Islet of Langerhans (tissue), 1 donor: Measurements from ENCODE around the gene HAS3.
"Not testable (repeated sequence)": the region's sequence is repeated elsewhere in the genome, so short reads cannot be mapped to it uniquely, and the experiment has no call there.

Source experiments
- FAIRE-seq: peaks from one replicate; lab custom pipeline; 2011; peaks lifted over from hg19 to GRCh38; lab: Jason Lieb, UNC

The HAS3 gene

DNA sequence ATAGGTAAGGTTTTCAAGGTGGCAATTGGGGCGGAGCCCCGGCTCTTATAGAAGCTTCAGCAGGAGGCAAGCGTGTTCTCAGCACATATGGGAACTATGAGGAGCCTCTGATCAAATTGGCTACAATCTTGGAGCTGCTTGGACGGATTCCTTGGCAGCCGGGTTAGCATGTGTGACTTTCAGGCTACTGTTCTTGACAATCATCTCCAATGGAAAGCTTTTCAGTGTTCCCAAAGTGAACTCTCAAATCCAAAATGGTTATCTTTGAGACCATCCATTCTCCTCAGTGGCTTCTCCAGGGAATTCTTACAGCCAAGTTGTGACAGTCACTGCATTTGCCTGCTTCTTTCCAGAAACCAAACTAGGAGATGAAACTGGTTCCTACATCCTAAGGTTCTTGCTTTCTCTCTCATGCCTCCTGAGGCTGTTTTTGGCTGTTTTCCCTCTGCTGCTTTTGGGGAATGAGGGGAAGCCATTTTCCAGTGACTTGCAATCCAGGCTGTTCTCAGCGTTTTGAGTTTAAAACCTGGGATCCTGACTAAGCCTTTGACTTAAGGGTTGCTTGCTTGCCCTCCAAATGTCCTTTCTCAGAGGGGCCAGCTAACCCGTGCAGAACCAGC lies 10.9 kb downstream of the HAS3 start:
- no peak for FAIRE-seq

DNA sequence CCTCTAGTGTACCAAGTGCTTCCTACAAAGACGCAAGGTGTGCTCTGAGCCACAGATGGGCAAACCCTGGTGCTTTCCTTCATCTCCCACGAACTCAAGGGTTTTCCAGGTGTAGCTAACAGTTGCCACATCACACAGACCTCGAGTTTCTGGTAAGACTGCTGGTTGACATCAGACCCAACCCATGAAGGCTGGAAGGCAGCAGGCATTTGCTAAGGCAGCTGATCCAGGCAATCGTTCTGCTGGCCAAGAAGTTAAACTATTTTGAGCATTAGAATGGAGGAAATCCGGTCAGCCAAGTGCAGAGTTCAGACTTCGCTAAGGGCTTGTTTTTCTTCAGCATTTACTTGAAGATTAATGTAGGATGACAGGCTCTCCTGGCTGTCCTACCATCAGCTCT lies 11.5 kb downstream of the HAS3 start:
- FAIRE-seq: no peak

DNA sequence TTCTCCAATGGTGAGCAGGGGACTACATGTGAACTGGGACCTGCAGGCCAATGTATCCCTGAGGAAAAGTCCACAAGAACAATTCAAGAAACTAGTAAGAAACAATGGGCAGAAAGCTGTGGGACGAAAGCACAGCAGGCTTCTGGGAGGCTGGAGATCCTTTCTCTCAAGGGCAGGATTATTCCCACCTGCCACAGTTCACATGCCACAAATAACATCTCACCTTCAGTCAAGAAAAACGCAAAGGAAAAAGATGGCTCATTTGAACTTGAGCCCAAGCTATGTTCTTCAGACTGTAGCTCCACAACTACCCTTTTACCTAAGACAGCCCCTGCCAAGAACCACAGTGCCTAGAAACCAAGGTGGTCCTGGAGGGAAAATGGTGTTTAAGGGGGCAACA lies 13.0 kb downstream of the HAS3 start:
- no peak for FAIRE-seq

DNA sequence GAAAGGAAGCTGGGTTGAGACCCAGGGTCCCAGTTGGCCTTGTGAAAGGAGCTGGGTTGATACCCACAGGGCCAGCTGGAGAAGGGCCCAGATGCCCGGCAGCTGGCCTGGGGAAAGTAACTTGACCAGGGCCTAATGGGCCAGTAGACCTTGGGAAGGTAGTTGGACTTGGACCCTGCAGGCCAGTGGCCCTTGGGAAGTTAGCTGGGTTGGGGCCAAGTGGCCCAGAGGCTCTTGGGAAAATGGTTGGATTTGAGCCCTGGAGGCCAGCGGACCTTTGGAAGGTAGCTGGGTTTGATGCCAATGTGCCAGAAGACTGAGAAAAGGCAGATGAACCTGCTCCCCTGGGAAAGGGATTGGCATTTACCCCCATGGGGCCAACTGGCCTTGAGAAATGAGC lies 13.5 kb downstream of the HAS3 start:
- FAIRE-seq: no peak

DNA sequence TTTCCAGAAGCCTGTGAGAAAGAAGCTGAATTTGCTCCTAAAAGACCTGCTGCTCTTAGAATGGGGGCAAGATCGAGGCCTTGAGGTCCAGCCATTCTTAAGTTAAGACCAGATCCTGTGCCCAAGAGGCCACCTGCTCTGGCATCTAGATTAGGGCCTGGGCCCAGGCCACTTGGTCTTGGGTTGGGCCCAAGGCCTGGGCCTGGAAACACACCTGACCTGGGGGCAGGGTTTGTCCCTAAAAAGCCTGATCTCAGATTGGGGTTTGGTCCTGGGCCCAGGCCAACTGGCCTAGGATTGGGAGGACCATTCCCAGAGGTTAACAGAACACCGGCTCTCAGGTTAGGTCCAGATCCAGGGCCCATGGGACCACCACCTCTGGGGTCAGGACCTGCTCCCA lies 14.1 kb downstream of the HAS3 start:
- FAIRE-seq: no peak

DNA sequence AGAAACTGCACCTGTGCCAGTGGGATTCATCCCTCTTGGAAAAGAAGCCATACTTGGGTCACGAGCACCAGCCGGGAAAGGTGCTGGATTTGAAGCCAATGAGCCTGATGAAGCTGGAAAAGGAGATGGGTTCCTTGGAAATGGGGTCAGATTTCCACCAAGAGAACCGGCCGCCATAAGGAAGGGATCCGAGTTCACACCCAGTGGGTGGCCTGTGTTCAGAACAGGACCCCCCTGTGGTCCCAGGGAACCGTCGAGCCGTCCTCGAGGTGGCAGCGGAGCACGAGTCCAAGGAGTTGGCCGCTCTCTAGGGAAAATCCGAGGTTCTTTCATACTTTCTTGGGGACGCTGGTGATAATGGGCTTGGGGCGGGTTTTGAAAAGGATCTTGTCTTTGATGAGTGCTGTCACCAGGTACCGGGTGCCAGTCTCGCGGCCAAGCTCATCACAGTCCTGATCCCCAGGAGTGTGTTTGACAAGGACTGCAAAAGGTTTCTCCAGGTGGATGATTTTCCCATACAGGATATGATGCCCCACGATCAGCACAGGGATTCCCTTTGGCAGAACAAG lies 14.7 kb downstream of the HAS3 start:
- FAIRE-seq: no peak

DNA sequence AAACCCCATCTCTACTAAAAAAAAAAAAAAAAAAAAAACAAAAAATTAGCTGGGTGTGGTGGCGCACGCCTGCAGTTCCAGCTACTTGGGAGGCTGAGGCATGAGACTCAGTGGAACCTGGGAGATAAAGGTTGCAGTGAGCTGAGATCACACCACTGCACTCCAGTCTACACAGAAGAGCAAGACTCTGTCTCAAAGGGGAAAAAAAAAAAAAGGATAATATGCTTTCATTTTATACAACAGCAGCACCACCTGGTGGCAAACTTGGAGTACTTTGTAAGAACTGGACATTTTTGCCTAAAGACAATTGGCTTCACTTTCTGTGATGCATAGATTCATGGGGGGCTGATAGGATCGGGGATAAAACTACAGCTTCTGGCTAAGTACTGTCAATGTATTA lies 18.5 kb downstream of the HAS3 start:
- FAIRE-seq: peak; percentile 96

DNA sequence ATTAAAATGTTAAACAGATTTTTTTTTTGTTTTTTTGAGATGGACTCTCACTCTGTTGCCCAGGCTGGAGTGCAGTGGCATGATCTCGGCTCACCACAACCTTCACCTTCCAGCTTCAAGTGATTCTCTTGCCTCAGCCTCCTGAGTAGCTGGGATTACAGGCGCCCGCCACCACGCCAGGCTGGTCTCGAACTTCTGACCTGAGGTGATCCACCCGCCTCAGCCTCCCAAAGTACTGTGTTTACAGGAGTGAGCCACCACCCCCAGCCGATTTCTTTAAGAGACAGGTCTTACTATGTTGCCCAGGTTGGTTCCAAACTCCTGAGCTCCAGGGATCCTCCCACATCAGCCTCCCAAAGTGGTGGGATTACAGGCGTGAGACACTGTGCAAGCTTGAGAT lies 19.0 kb downstream of the HAS3 start:
- not testable (repeated sequence) for FAIRE-seq

DNA sequence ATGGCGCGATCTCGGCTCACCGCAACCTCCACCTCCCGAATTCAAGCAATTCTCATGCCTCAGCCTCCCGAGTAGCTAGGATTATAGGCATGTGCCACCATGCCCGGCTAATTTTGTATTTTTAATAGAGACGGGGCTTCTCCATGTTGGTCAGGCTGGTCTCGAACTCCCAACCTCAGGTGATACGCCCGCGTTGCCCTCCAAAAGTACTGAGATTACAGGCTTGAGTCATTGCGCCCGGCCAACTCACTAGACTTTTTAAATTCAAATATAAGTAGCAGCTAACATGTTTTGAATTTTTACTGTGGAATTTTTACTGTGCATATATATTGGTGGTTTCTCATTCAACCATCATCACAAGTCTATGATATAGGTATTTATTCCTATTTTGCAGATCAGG lies 19.5 kb downstream of the HAS3 start:
- FAIRE-seq: not testable (repeated sequence)

DNA sequence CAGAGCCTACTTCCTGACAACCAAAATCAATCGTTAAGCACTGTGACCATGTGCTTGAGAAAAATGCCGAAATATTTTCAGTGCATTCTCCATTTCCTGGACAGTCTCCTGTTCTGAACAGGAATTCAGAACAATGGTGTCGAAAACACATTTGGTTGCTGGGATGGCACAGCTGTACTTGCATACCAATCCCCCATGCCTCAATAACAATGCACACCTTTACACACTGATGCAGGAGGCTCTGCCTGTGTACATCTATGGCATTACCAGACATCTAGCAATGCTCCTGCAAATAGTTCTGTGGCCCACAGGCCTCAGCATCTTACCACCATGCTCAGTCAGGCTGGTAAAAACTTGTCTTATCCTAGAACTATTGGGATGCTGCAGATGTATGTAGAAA lies 20.8 kb downstream of the HAS3 start:
- FAIRE-seq: no peak

DNA sequence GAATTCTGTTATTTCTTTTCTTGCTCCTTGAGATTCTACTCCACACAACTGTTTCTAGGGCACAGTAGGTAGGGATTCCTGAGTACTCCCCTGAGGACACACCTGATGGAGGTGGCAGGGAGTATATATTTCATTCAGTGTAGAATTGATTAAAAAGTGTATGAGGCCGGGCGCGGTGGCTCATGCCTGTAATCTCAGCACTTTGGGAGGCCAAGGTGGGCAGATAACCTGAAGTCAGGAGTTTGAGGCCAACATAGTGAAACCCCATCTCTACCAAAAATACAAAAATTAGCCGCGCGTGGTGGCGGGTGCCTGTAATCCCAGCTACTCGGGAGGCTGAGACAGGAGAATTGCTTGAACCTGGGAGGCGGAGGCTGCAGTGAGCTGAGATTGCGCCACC lies 21.3 kb downstream of the HAS3 start:
- not testable (repeated sequence) for FAIRE-seq

DNA sequence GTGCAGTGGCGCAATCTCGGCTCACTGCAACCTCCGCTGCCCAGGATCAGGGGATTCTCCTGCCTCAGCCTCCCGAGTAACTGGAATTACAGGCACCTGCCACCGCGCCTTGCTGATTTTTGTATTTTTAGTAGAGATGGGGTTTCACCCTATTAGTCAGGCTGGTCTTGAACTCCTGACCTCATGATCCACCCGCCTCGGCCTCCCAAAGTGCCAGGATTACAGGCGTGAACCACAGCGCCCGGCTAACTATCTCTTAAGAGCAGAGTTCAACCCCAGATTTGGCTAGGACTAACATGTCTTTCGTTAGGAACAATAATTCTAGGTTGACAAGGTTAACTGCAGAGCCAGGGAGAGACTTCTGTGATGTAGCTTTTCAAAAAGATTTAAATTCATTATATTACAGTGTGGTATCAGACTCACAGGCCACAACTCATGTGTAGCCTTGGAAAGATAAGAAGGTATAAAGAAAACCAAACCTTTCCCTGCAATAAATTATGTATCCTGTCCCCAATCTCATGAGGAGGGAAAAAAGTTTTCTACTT lies 22.6 kb downstream of the HAS3 start:
- no peak for FAIRE-seq

DNA sequence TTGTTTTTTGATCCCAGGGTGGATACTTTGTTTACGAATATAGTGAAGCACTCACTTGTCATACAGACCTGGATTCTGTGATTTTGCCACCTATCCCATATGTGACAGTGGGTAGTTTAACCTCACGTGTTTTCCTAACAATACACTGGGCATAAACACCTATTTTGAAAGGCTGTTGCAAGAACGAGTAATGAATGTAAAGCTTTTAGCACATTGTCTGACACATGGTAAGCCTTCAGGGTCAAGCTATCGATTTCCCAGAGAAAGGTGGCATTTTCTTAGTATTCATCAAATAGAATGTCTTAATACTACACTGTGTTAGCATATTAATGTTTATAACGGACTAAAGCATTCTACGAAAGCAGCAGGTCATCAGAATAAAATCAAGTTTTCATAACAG lies 25.0 kb downstream of the HAS3 start:
- no peak for FAIRE-seq

DNA sequence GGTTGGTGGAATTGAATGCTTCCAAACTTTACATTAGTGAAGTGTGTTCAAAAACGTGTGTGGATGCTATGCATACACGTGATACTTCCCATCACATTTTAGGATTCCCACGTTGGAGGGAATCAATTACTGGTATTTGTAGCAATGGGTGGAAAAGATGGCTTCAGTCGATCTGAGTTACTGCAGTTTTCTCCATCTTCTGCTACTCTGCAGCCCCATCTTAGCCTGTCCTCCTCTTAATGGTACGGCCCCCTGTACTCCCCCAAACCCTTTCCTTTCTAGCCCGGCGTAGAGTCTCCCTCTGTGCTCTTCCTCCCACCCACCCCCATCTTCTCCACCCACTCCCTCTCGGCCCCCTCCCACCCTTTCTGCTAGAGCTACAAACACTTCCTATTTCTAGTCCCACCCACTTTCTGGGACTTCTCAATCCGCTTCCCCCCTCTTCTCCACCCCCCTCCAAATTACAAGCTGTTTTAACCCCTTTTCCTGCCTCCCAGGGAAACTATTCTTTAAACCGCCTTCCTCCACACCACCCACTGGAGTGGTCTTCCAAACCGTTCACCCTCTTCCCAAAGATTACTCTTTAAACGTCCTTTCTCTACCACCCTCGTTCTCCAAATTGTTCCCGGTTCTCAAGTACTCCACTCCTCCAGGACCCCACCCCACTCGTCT lies 25.9 kb downstream of the HAS3 start:
- no peak for FAIRE-seq

DNA sequence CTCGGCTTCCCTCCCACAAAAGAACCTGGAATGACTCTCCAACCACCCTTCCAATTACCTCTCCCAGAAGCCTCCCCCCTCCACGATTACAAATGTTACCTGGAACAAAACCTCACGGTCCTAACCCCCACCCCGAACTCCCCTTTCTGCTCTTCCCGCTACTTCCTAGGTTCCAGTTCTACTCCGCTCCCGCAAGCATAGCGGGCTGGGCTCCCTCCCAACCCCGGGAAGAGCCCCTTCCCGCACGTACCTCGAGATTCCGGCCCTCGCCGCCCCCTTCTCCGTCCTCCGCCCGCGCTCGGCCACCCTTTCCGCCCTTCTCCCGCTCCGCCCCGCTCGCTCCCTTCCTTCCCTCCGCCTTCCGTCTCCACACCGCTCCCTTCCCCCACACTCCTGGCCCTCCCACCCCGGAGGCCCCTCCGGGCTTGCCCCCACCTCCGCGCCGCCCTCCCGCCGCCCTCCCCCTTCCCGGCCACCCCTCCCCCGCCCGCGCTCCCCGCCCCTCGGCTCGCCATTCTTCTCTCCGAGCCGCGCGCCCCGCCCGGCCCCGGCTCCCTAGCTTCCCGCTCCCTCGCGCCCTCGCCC lies 26.5 kb downstream of the HAS3 start:
- FAIRE-seq: no peak

DNA sequence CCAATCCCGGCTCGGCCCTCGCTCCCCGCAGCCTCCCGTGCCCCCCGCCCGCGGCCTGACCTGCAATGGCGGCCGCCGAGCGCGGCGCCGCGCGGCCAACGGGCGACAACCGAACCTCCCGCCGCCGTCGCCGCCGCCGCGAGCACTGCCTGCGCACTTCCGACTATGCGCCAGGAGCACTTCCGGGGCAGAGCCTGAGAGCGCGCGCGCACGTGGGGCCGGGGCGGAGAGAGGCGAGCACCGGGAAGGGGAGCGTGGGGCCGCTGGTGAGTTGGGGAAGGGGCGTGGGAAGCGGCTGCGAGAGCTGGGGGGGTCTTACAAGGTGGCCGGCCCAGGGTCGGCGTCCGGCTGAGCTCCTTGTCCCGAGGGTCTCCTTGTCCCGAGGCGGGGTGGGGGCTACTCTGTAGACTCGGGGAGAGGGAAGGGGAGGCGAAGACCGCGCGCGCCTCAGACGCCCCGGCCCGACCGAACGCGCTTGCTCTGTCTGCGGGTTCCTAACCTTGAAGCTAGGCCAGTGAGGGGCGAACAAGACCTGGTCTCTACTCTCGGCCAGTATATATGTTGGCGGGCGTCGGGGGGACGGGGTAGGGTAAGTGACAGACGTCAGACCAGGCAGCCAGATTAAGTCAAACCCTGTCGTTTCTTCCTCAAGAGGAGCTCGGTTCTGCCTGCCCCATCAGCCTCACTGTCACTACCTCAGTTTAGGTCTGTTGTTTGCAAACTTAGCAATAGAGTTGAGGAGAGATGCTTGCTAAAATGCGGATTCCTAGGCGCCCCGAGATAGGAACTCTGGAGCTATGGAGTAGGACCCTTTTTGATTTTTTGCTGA lies 27.2 kb downstream of the HAS3 start, which contains the start of the genes CHTF8 and UTP4:
CHTF8 (minus strand) TSS at position 165 of the 829 bp plus-strand sequence. CDS start 11,130 bp downstream, outside the sequence.
UTP4 (plus strand) TSS at position 226 of the 829 bp plus-strand sequence. CDS start 811 bp downstream, outside the sequence.
- no peak for FAIRE-seq

DNA sequence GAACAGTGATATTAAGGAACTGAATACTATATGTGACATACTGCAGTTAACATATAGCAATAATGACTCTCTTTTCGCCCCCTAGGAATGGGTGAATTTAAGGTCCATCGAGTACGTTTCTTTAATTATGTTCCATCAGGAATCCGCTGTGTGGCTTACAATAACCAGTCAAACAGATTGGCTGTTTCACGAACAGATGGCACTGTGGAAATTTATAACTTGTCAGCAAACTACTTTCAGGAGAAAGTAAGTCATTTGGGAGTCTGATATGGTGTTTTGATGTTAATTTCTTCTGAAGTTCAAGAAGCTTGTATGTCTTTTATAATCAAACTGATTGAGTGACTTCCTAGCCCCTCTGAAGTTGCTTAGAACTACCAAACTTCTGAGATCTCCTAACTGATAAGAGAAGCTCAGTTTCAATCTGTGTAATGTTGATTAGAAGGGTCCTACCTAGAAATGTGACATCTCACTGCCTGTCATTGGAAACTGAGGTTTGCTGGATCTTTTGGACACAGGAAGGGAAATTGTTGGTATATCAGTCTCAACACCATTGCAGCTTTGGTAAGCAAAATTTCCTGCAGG lies 28.0 kb downstream of the HAS3 start:
- no peak for FAIRE-seq

DNA sequence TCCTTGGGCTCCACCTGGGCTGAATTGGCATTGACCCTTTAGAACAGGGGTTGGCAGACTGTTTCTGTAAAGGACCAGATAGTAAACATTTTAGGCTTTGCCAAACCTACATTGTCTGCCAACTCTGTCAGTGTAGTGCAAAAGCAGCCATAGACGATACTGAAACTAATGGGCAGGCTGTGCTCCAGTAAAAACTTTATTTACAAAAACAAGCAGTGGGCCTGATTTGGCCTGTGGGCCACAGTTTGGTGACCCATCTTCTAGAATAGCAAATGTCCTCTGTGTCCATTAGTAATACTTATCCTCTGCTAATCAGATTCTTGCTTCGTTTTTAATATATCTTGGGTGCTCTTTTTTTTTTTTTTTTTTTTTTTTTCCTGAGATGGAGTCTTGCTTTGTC lies 33.2 kb downstream of the HAS3 start:
- FAIRE-seq: no peak

DNA sequence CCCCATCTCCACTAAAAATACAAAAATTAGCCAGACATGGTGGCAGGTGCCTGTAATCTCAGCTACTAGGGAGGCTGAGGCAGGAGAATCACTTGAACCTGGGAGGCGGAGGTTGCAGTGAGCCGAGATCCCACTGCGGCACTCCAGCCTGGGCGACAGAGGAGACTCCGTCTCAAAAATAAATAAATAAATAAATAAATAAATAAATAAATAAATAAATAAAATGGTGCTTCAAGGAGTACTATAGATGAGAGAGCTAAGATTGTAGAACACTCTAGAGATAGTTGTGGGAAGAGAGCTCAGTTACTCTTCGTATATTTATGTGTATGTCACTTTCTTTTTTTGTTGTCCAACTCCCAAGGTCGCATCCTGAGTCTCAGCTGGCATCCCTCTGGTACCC lies 34.0 kb downstream of the HAS3 start:
- FAIRE-seq: not testable (repeated sequence)

DNA sequence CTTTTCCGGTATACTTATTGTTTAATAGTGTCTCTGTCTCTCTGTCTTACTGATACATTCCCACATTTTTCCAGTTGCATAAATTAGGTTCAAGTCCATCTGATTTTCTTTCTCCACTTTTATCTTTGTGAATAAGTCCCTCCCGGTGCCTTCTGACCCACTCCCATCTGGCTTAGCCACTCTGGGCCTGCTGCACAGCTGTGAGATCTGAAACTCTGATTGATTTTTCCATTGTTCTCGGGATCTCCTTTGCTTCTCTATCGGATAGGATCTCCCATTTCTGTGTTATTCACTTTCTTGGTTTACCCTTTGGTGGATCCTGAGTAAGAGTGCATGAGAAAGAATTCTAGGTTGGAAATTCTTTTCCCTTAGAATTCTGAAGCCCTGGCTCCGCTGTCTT lies 35.6 kb downstream of the HAS3 start:
- FAIRE-seq: no peak

DNA sequence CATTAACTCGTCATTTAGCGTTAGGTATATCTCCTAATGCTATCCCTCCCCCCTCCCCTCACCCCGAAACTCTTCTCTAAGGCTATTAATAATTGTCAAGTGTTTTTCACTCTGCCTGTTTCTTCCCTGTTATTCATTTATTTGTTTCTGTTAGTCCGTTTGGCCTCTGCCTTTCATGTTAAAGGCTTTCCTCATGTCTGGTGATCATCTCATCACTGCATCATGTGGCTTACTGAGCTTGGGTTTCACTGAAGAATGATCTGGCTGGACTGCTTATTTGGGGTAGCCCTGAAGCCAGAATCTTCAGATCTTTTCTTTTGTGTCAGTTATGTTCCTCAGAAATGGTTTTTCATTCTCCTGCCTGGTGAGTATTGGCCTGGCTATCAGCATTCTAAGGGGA lies 36.5 kb downstream of the HAS3 start:
- no peak for FAIRE-seq

DNA sequence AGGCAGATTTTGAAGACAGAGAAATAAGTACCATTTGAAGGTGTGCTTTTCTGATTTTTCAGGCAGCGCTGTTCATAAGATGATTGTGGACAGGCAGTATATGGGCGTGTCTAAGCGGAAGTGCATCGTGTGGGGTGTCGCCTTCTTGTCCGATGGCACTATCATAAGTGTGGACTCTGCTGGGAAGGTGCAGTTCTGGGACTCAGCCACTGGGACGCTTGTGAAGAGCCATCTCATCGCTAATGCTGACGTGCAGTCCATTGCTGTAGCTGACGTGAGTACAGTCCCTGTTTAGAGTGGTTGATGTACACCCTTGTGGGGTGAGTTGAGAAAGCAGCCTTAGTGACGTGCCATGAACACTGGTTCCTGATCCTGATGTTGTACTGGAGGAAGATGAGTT lies 37.7 kb downstream of the HAS3 start:
- no peak for FAIRE-seq
